ENCODE measurements around the gene PIM2. TPM values are rescaled to one million over a fixed set of nuclear protein-coding genes. Genes with fewer than 3 reads are reported as not detected.

The PIM2 gene
- polyA plus RNA-seq, 2 of the 4 experiments (the other 2 are of a cell fraction): 8.2 to 8.8 TPM

Small RNA genes within 50 kb of the gene (small RNA-seq; reads per million reads assigned to genes)
- gene RNU6-722P: 0 to 0.35 (median 0.08) reads per million in 6 experiments

Other genes with a start within 250 kb of the PIM2 start
- 0.05 and 0.09 TPM in 2 replicates for gene WAS, start 235.2 kb downstream of the PIM2 start, polyA plus RNA-seq (2011; rRNA removed)
- gene WAS, start 235.2 kb downstream of the PIM2 start, polyA plus RNA-seq (2017; fragmentation: RNase III; extraction: RNeasy Plus Mini Kit Qiagen cat#74134 plus additional on column Dnase treatment): 0.21 to 0.44 TPM (median 0.29 TPM) in 3 replicates
- gene SUV39H1, start 222.3 kb downstream of the PIM2 start, polyA plus RNA-seq (2011; rRNA removed): 12.8 and 13.4 TPM in 2 replicates
- gene SUV39H1, start 222.3 kb downstream of the PIM2 start, polyA plus RNA-seq (2017; fragmentation: RNase III; extraction: RNeasy Plus Mini Kit Qiagen cat#74134 plus additional on column Dnase treatment): 19.9 to 20.3 TPM (median 20.0 TPM) in 3 replicates
- not detected in 2 replicates for gene GLOD5, start 157.3 kb downstream of the PIM2 start, polyA plus RNA-seq (2011; rRNA removed)
- gene GLOD5, start 157.3 kb downstream of the PIM2 start, polyA plus RNA-seq (2017; fragmentation: RNase III; extraction: RNeasy Plus Mini Kit Qiagen cat#74134 plus additional on column Dnase treatment): not detected in 3 replicates
- gene GATA1, start 132.4 kb downstream of the PIM2 start, polyA plus RNA-seq (2011; rRNA removed): not detected in 2 replicates
- not detected in 3 replicates for gene GATA1, start 132.4 kb downstream of the PIM2 start, polyA plus RNA-seq (2017; fragmentation: RNase III; extraction: RNeasy Plus Mini Kit Qiagen cat#74134 plus additional on column Dnase treatment)
- gene HDAC6, start 117.0 kb downstream of the PIM2 start, polyA plus RNA-seq (2011; rRNA removed): 50.6 and 53.2 TPM in 2 replicates
- gene HDAC6, start 117.0 kb downstream of the PIM2 start, polyA plus RNA-seq (2017; fragmentation: RNase III; extraction: RNeasy Plus Mini Kit Qiagen cat#74134 plus additional on column Dnase treatment): 38.9 to 52.4 TPM (median 52.1 TPM) in 3 replicates
- 0.07 TPM in 1 of 2 replicates, not detected in the other for gene ERAS, start 92.5 kb downstream of the PIM2 start, polyA plus RNA-seq (2011; rRNA removed)
- 0.06 to 0.07 TPM in 2 of 3 replicates, not detected in the other for gene ERAS, start 92.5 kb downstream of the PIM2 start, polyA plus RNA-seq (2017; fragmentation: RNase III; extraction: RNeasy Plus Mini Kit Qiagen cat#74134 plus additional on column Dnase treatment)
- 1.7 and 3.0 TPM in 2 replicates for gene PCSK1N, start 83.4 kb downstream of the PIM2 start, polyA plus RNA-seq (2011; rRNA removed)
- gene PCSK1N, start 83.4 kb downstream of the PIM2 start, polyA plus RNA-seq (2017; fragmentation: RNase III; extraction: RNeasy Plus Mini Kit Qiagen cat#74134 plus additional on column Dnase treatment): 15.9 to 22.9 TPM (median 21.2 TPM) in 3 replicates
- gene TIMM17B, start 21.3 kb downstream of the PIM2 start, polyA plus RNA-seq (2011; rRNA removed): 68.9 and 71.8 TPM in 2 replicates
- gene TIMM17B, start 21.3 kb downstream of the PIM2 start, polyA plus RNA-seq (2017; fragmentation: RNase III; extraction: RNeasy Plus Mini Kit Qiagen cat#74134 plus additional on column Dnase treatment): 71.9 to 76.9 TPM (median 73.3 TPM) in 3 replicates
- 119 and 125 TPM in 2 replicates for gene PQBP1, start 21.1 kb downstream of the PIM2 start, polyA plus RNA-seq (2011; rRNA removed)
- 140 to 158 TPM (median 147 TPM) in 3 replicates for gene PQBP1, start 21.1 kb downstream of the PIM2 start, polyA plus RNA-seq (2017; fragmentation: RNase III; extraction: RNeasy Plus Mini Kit Qiagen cat#74134 plus additional on column Dnase treatment)
- 39.4 and 64.2 TPM in 2 replicates for gene SLC35A2, start 7.4 kb downstream of the PIM2 start, polyA plus RNA-seq (2011; rRNA removed)
- 42.3 to 50.2 TPM (median 49.0 TPM) in 3 replicates for gene SLC35A2, start 7.4 kb downstream of the PIM2 start, polyA plus RNA-seq (2017; fragmentation: RNase III; extraction: RNeasy Plus Mini Kit Qiagen cat#74134 plus additional on column Dnase treatment)
- gene OTUD5, start 38.6 kb upstream of the PIM2 start, polyA plus RNA-seq (2011; rRNA removed): 57.7 and 65.6 TPM in 2 replicates
- 42.5 to 48.2 TPM (median 45.9 TPM) in 3 replicates for gene OTUD5, start 38.6 kb upstream of the PIM2 start, polyA plus RNA-seq (2017; fragmentation: RNase III; extraction: RNeasy Plus Mini Kit Qiagen cat#74134 plus additional on column Dnase treatment)
- 0.59 and 1.1 TPM in 2 replicates for gene KCND1, start 52.8 kb upstream of the PIM2 start, polyA plus RNA-seq (2011; rRNA removed)
- gene KCND1, start 52.8 kb upstream of the PIM2 start, polyA plus RNA-seq (2017; fragmentation: RNase III; extraction: RNeasy Plus Mini Kit Qiagen cat#74134 plus additional on column Dnase treatment): 0.69 to 0.79 TPM (median 0.77 TPM) in 3 replicates
- 33.7 and 35.1 TPM in 2 replicates for gene GRIPAP1, start 83.2 kb upstream of the PIM2 start, polyA plus RNA-seq (2011; rRNA removed)
- 27.7 to 36.2 TPM (median 34.3 TPM) in 3 replicates for gene GRIPAP1, start 83.2 kb upstream of the PIM2 start, polyA plus RNA-seq (2017; fragmentation: RNase III; extraction: RNeasy Plus Mini Kit Qiagen cat#74134 plus additional on column Dnase treatment)
- gene TFE3, start 124.3 kb upstream of the PIM2 start, polyA plus RNA-seq (2011; rRNA removed): 16.1 and 27.3 TPM in 2 replicates
- 53.8 to 57.3 TPM (median 56.3 TPM) in 3 replicates for gene TFE3, start 124.3 kb upstream of the PIM2 start, polyA plus RNA-seq (2017; fragmentation: RNase III; extraction: RNeasy Plus Mini Kit Qiagen cat#74134 plus additional on column Dnase treatment)
- 1.6 and 2.0 TPM in 2 replicates for gene CCDC120, start 140.0 kb upstream of the PIM2 start, polyA plus RNA-seq (2011; rRNA removed)
- gene CCDC120, start 140.0 kb upstream of the PIM2 start, polyA plus RNA-seq (2017; fragmentation: RNase III; extraction: RNeasy Plus Mini Kit Qiagen cat#74134 plus additional on column Dnase treatment): 3.2 to 4.1 TPM (median 4.0 TPM) in 3 replicates
- gene PRAF2, start 155.0 kb upstream of the PIM2 start, polyA plus RNA-seq (2011; rRNA removed): 13.6 and 17.0 TPM in 2 replicates
- gene PRAF2, start 155.0 kb upstream of the PIM2 start, polyA plus RNA-seq (2017; fragmentation: RNase III; extraction: RNeasy Plus Mini Kit Qiagen cat#74134 plus additional on column Dnase treatment): 29.9 to 37.7 TPM (median 35.4 TPM) in 3 replicates
- 55.5 and 80.1 TPM in 2 replicates for gene WDR45, start 160.9 kb upstream of the PIM2 start, polyA plus RNA-seq (2011; rRNA removed)
- gene WDR45, start 160.9 kb upstream of the PIM2 start, polyA plus RNA-seq (2017; fragmentation: RNase III; extraction: RNeasy Plus Mini Kit Qiagen cat#74134 plus additional on column Dnase treatment): 33.8 to 41.5 TPM (median 37.7 TPM) in 3 replicates
- gene GPKOW, start 204.7 kb upstream of the PIM2 start, polyA plus RNA-seq (2011; rRNA removed): 34.4 and 40.7 TPM in 2 replicates
- gene GPKOW, start 204.7 kb upstream of the PIM2 start, polyA plus RNA-seq (2017; fragmentation: RNase III; extraction: RNeasy Plus Mini Kit Qiagen cat#74134 plus additional on column Dnase treatment): 22.0 to 24.9 TPM (median 24.1 TPM) in 3 replicates
- gene MAGIX, start 243.7 kb upstream of the PIM2 start, polyA plus RNA-seq (2011; rRNA removed): 1.1 and 1.2 TPM in 2 replicates
- gene MAGIX, start 243.7 kb upstream of the PIM2 start, polyA plus RNA-seq (2017; fragmentation: RNase III; extraction: RNeasy Plus Mini Kit Qiagen cat#74134 plus additional on column Dnase treatment): 2.2 to 3.0 TPM (median 2.5 TPM) in 3 replicates

Data from A549 (cell line).